Measurements from ENCODE around the gene AGPAT3.

The AGPAT3 gene

DNA sequence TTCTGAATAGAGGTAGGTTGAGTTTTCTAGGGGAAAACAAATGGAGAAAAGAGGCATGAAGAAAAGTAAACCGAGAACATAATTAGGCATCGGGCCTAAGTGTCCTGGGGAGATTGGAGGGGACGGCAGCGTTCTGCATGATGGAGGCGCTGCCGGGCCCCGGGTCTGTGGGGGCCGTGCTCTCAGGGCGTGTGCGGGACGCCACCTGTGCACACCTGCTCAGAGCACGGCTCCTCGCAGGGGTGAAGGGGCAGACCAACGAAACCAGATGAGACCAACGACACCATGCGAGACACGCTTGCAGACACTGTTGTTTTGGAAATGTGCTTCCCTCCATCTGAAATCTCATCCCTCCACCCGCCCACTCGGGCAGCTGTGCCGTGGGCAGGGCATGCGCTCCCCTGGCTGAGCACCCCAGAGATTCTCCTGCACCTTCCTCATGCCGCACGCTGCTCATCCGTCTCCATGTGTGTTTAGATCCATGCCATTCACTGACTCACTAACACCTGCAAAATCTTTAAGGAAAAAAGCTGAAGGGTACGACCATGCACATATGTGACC, 118.9 kb downstream of the AGPAT3 start:
- no peak overlapping the region for H3K23ac ChIP-seq (ENCODE audit: low read depth, low read length, poor library complexity)
- no peak overlapping the region for H3K4ac ChIP-seq (ENCODE audit: low read length)
- H2BK12ac ChIP-seq (ENCODE audit: low read length) = no peak overlapping the region
- H3K79me1 ChIP-seq (ENCODE audit: low read depth, low read length) = peaks cover 1% of the 10 kb centered on the region
- H2BK15ac ChIP-seq (ENCODE audit: low read length) = no peak overlapping the region
- H3K9me3 ChIP-seq (replicated peaks in 1 of 2; ENCODE audit: control insufficient read depth in 2 of 2, insufficient read depth in 1 of 2, low read depth in 1 of 2, low read length in 2 of 2) = no peaks in the 10 kb centered on the region
- H3K36me3 ChIP-seq (replicated peaks in 1 of 2; ENCODE audit: control insufficient read depth in 2 of 2, insufficient read depth in 2 of 2, low read length in 2 of 2) = peaks cover 0 to 26% of the 10 kb centered on the region in 2 donors
- H2BK120ac ChIP-seq (ENCODE audit: low read depth, low read length) = no peak overlapping the region
- no peak overlapping the region for H3K27ac ChIP-seq (replicated peaks; ENCODE audit: low read length)
- no peak overlapping the region for H3K4me3 ChIP-seq (ENCODE audit: low read length in 2 of 2)
- no peak overlapping the region for H2BK5ac ChIP-seq (ENCODE audit: low read length)
- H3K14ac ChIP-seq (ENCODE audit: low read length) = peak overlapping the region; percentile 79
- H3K18ac ChIP-seq (ENCODE audit: low read length) = no peak overlapping the region
- no CpG with 5 or more reads among the region's 25 CpGs for WGBS, 2 donors (ENCODE audit: extremely low coverage in 2 of 2, insufficient read length in 2 of 2, insufficient replicate concordance in 1 of 2)
- no peak overlapping the region for H4K91ac ChIP-seq (ENCODE audit: low read depth, low read length, poor library complexity)
- no peak overlapping the region for H3K9ac ChIP-seq (ENCODE audit: low read depth, low read length, poor library complexity)
- H3K27me3 ChIP-seq (ENCODE audit: control insufficient read depth in 3 of 3, insufficient read depth in 3 of 3, low read depth in 1 of 3, low read length in 3 of 3) = peaks cover 0 to 4% (median 0%) of the 10 kb centered on the region in 3 experiments
- H2AFZ ChIP-seq (ENCODE audit: low read length) = no peak overlapping the region
- no peak overlapping the region for H3K4me2 ChIP-seq (ENCODE audit: insufficient read depth, low read length, poor library complexity, severe bottlenecking)
- H2AK5ac ChIP-seq (ENCODE audit: low read depth, low read length) = no peak overlapping the region
- H3K4me1 ChIP-seq (ENCODE audit: control insufficient read depth in 2 of 2, insufficient read depth in 1 of 2, low read depth in 1 of 2, low read length in 2 of 2) = peaks cover 7 to 14% of the 10 kb centered on the region in 2 donors
- no peak overlapping the region for H4K8ac ChIP-seq (ENCODE audit: low read depth, low read length)
- DNase-seq (ENCODE audit: low spot score) = no peak

DNA sequence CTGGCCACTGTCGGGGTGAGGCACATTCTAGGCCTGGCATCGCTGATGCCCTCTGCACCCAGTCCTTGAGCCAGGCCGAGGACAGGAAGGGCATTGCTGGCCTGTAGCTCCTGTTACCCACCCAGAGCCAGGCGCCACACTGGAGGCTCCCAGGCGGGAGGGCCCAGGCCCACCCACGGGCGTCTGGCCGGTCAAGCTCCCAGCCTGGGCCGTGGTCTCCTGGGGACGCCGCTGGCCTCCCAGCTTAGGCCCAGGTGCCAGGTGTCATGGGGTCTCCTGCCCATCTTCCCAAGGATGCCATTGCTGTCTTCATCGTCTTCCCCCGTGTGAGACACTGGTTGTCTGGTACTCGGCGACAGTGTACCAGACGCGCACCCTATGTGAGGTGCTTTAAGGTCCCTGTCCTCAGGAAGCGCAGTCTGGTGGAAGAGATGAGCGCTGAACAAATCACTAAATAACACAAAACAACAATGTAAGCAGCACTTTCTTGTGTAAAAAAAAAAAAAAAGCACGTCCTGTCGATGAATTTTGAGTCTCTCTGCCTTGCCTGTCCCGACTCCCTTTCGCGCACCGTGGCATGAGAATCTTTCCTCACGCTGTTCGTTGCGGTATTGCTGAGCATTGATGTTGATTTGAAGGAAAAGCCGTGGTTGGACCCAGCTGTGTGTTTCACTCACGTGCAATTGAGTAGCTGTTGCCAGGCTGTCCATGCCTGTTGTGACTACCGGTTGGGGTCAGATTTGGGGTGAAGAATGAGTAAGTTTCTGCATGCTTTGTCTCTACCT, 120.1 kb downstream of the AGPAT3 start:
- Histone ChIP-seq H4K8ac (ENCODE audit: low read depth, low read length) (peak overlapping the region; percentile 7), H2BK15ac (ENCODE audit: low read length) (peak overlapping the region; percentile 31), H3K4me2 (ENCODE audit: insufficient read depth, low read length, poor library complexity, severe bottlenecking) (no peak overlapping the region), H3K23ac (ENCODE audit: low read depth, low read length, poor library complexity) (peak overlapping the region; percentile 61), H2BK5ac (ENCODE audit: low read length) (no peak overlapping the region), H3K79me1 (ENCODE audit: low read depth, low read length) (peaks cover 1% of the 10 kb centered on the region), H3K18ac (ENCODE audit: low read length) (peak overlapping the region; percentile 44), H3K36me3 (replicated peaks in 1 of 2; ENCODE audit: control insufficient read depth in 2 of 2, insufficient read depth in 2 of 2, low read length in 2 of 2) (peaks cover 0 to 26% of the 10 kb centered on the region in 2 donors), H3K9me3 (replicated peaks in 1 of 2; ENCODE audit: control insufficient read depth in 2 of 2, insufficient read depth in 1 of 2, low read depth in 1 of 2, low read length in 2 of 2) (no peaks in the 10 kb centered on the region), H3K14ac (ENCODE audit: low read length) (peak overlapping the region; percentile 49), H2BK120ac (ENCODE audit: low read depth, low read length) (no peak overlapping the region), H2BK12ac (ENCODE audit: low read length) (peak overlapping the region; percentile 79), H4K91ac (ENCODE audit: low read depth, low read length, poor library complexity) (peak overlapping the region; percentile 67), H3K4ac (ENCODE audit: low read length) (no peak overlapping the region), H2AFZ (ENCODE audit: low read length) (peak overlapping the region; percentile 13), H3K4me3 (ENCODE audit: low read length in 2 of 2) (peak overlapping the region in 1 of 2 donors; percentile 16), H3K9ac (ENCODE audit: low read depth, low read length, poor library complexity) (no peak overlapping the region), H3K27ac (replicated peaks; ENCODE audit: low read length) (no peak overlapping the region), H3K4me1 (ENCODE audit: control insufficient read depth in 2 of 2, insufficient read depth in 1 of 2, low read depth in 1 of 2, low read length in 2 of 2) (peaks cover 7 to 14% of the 10 kb centered on the region in 2 donors), H3K27me3 (ENCODE audit: control insufficient read depth in 3 of 3, insufficient read depth in 3 of 3, low read depth in 1 of 3, low read length in 3 of 3) (peaks cover 0 to 4% (median 0%) of the 10 kb centered on the region in 3 experiments), H2AK5ac (ENCODE audit: low read depth, low read length) (peak overlapping the region; percentile 88)
- DNase-seq (ENCODE audit: low spot score) = no peak
- WGBS, 2 donors (ENCODE audit: extremely low coverage in 2 of 2, insufficient read length in 2 of 2, insufficient replicate concordance in 1 of 2) = no CpG with 5 or more reads among the region's 31 CpGs

- no peak overlapping the region for H3K27ac ChIP-seq (replicated peaks; ENCODE audit: low read length)
- no peak overlapping the region for H4K91ac ChIP-seq (ENCODE audit: low read depth, low read length, poor library complexity)
- peaks cover 0 to 4% (median 0%) of the 10 kb centered on the region in 3 experiments for H3K27me3 ChIP-seq (ENCODE audit: control insufficient read depth in 3 of 3, insufficient read depth in 3 of 3, low read depth in 1 of 3, low read length in 3 of 3)
- no peak overlapping the region for H3K4ac ChIP-seq (ENCODE audit: low read length)
- no peak overlapping the region for H3K14ac ChIP-seq (ENCODE audit: low read length)
- H3K4me2 ChIP-seq (ENCODE audit: insufficient read depth, low read length, poor library complexity, severe bottlenecking) = peak overlapping the region; percentile 50
- H4K8ac ChIP-seq (ENCODE audit: low read depth, low read length) = peak overlapping the region; percentile 7
- H3K18ac ChIP-seq (ENCODE audit: low read length) = peak overlapping the region; percentile 23
- no CpG with 5 or more reads among the region's 22 CpGs for WGBS, 2 donors (ENCODE audit: extremely low coverage in 2 of 2, insufficient read length in 2 of 2, insufficient replicate concordance in 1 of 2)
- no peak overlapping the region for H2BK5ac ChIP-seq (ENCODE audit: low read length)
- H3K23ac ChIP-seq (ENCODE audit: low read depth, low read length, poor library complexity) = no peak overlapping the region
- no peak overlapping the region for H2BK120ac ChIP-seq (ENCODE audit: low read depth, low read length)
- no peak overlapping the region for H2AK5ac ChIP-seq (ENCODE audit: low read depth, low read length)
- DNase-seq (ENCODE audit: low spot score) = no peak
- peaks cover 1% of the 10 kb centered on the region for H3K79me1 ChIP-seq (ENCODE audit: low read depth, low read length)
- H3K36me3 ChIP-seq (replicated peaks in 1 of 2; ENCODE audit: control insufficient read depth in 2 of 2, insufficient read depth in 2 of 2, low read length in 2 of 2) = peaks cover 0 to 20% of the 10 kb centered on the region in 2 donors
- H2BK15ac ChIP-seq (ENCODE audit: low read length) = no peak overlapping the region
- no peak overlapping the region for H3K4me3 ChIP-seq (ENCODE audit: low read length in 2 of 2)
- H3K9me3 ChIP-seq (replicated peaks in 1 of 2; ENCODE audit: control insufficient read depth in 2 of 2, insufficient read depth in 1 of 2, low read depth in 1 of 2, low read length in 2 of 2) = no peaks in the 10 kb centered on the region
- H2AFZ ChIP-seq (ENCODE audit: low read length) = peak overlapping the region; percentile 13
- peaks cover 7 to 14% of the 10 kb centered on the region in 2 donors for H3K4me1 ChIP-seq (ENCODE audit: control insufficient read depth in 2 of 2, insufficient read depth in 1 of 2, low read depth in 1 of 2, low read length in 2 of 2)
- no peak overlapping the region for H3K9ac ChIP-seq (ENCODE audit: low read depth, low read length, poor library complexity)
- H2BK12ac ChIP-seq (ENCODE audit: low read length) = no peak overlapping the region
Observed at GRCh38 chr21:43985690-43986251, 120.7 kb downstream of the AGPAT3 start.

All from neuronal stem cell (in vitro differentiated cells).